ENCODE results near the gene OR51I1. TPM values are rescaled to one million over a fixed set of nuclear protein-coding genes. Genes with fewer than 3 reads are reported as not detected.

OR51I1 gene
- total RNA-seq, result not detected in 2 replicates

GRCh38 chr11:5441414-5441813, at the start of gene OR51I1:
Gene OR51I1, minus strand, starts transcription at chr11:5441514. Its CDS starts 0 bp downstream, at chr11:5441514.

GRCh38 chr11:5488385-5488784, 47.1 kb upstream of the OR51I1 start, which contains the start of gene OR52D1:
Gene OR52D1, plus strand, starts transcription at chr11:5488685. Its CDS starts 22 bp downstream, at chr11:5488707.

GRCh38 chr11:5449023-5449422, 7.7 kb upstream of the OR51I1 start, which contains the start of gene OR51I2:
Gene OR51I2, plus strand, starts transcription at chr11:5449323. Its CDS starts 4,166 bp downstream, at chr11:5453489.

GRCh38 chr11:5421811-5422210, 19.5 kb downstream of the OR51I1 start, which contains the start of gene OR51Q1:
Gene OR51Q1, plus strand, starts transcription at chr11:5422111. Its CDS starts 90 bp downstream, at chr11:5422201.

Other genes starting within 250 kb of the OR51I1 start
- gene OR51V1, start 240.8 kb downstream of the OR51I1 start, total RNA-seq, result not detected in 2 replicates
- gene HBB, start 214.4 kb downstream of the OR51I1 start, total RNA-seq, result not detected in 2 replicates
- 0.24 TPM in 1 of 2 replicates, not detected in the other for gene HBD, start 207.0 kb downstream of the OR51I1 start, total RNA-seq
- gene HBG1, start 191.7 kb downstream of the OR51I1 start, total RNA-seq, result not detected in 2 replicates
- not detected in 2 replicates for gene HBG2, start 186.7 kb downstream of the OR51I1 start, total RNA-seq
- not detected in 2 replicates for gene HBE1, start 171.6 kb downstream of the OR51I1 start, total RNA-seq
- not detected in 2 replicates for gene OR51B4, start 139.6 kb downstream of the OR51I1 start, total RNA-seq
- not detected in 2 replicates for gene OR51B2, start 117.2 kb downstream of the OR51I1 start, total RNA-seq
- 0.32 TPM in 1 of 2 replicates, not detected in the other for gene OR51B5, start 98.0 kb downstream of the OR51I1 start, total RNA-seq
- gene OR51B6, start 90.0 kb downstream of the OR51I1 start, total RNA-seq, result not detected in 2 replicates
- gene OR51M1, start 57.7 kb downstream of the OR51I1 start, total RNA-seq, result not detected in 2 replicates
- not detected in 2 replicates for gene OR51Q1, start 19.4 kb downstream of the OR51I1 start, total RNA-seq
- gene OR51I2, start 7.8 kb upstream of the OR51I1 start, total RNA-seq, result not detected in 2 replicates
- gene OR52D1, start 47.2 kb upstream of the OR51I1 start, total RNA-seq, result not detected in 2 replicates
- gene UBQLN3, start 68.4 kb upstream of the OR51I1 start, total RNA-seq, result 0.12 and 0.16 TPM in 2 replicates
- 0.32 and 0.49 TPM in 2 replicates for gene UBQLNL, start 75.2 kb upstream of the OR51I1 start, total RNA-seq
- gene OR52H1, start 107.0 kb upstream of the OR51I1 start, total RNA-seq, result 0.81 TPM in 1 of 2 replicates, not detected in the other
- gene OR52B6, start 139.4 kb upstream of the OR51I1 start, total RNA-seq, result not detected in 2 replicates
- 4.5 and 8.3 TPM in 2 replicates for gene TRIM6, start 155.1 kb upstream of the OR51I1 start, total RNA-seq
- gene TRIM34, start 183.5 kb upstream of the OR51I1 start, total RNA-seq, result 6.8 and 11.2 TPM in 2 replicates
- gene TRIM5, start 243.6 kb upstream of the OR51I1 start, total RNA-seq, result 30.7 and 32.6 TPM in 2 replicates
- 143 and 164 TPM in 2 replicates for gene TRIM22, start 248.3 kb upstream of the OR51I1 start, total RNA-seq